ENCODE results near the gene WWOX.

DNA sequence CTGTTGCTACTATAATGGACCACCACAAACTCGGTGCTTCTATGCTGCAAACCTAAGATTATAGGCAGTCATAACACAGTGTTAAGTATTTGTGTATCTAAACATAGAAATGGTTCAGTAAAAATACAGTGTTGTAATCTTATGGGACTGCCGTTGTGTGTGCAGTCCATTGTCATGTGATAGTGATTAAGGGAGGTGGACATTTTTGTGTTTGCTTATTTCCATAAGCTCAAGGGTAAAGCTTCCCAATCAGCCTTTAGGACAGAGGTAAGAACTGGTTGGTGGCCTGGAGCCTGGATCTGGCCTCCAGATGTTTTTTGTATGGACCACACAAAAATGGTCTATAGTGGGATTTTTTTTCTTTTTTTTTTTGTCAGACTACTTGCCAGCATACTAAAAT is 29.9 kb downstream of the WWOX start:
- TF ChIP-seq EP300 (IDR thresholded peaks at IDR 0.05): no peak
- TF ChIP-seq, protein P1, sequence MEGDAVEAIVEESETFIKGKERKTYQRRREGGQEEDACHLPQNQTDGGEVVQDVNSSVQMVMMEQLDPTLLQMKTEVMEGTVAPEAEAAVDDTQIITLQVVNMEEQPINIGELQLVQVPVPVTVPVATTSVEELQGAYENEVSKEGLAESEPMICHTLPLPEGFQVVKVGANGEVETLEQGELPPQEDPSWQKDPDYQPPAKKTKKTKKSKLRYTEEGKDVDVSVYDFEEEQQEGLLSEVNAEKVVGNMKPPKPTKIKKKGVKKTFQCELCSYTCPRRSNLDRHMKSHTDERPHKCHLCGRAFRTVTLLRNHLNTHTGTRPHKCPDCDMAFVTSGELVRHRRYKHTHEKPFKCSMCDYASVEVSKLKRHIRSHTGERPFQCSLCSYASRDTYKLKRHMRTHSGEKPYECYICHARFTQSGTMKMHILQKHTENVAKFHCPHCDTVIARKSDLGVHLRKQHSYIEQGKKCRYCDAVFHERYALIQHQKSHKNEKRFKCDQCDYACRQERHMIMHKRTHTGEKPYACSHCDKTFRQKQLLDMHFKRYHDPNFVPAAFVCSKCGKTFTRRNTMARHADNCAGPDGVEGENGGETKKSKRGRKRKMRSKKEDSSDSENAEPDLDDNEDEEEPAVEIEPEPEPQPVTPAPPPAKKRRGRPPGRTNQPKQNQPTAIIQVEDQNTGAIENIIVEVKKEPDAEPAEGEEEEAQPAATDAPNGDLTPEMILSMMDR (IDR thresholded peaks at IDR 0.05): no peak
